Suprapubic skin (tissue), 4 donors: ENCODE measurements around the gene CCNI. TPM values are rescaled to one million over a fixed set of nuclear protein-coding genes. Genes with fewer than 3 reads are reported as not detected.
"Not testable (repeated sequence)": the region's sequence is repeated elsewhere in the genome, so short reads cannot be mapped to it uniquely, and the experiment has no call there.

Experiments used
- DNase-seq, 2 donors: peaks; one replicate each; pipeline ENCODE4 v3.0.0-alpha.2; 2019; ENCODE audit warnings: low spot score in 2 of 2
- H3K27ac ChIP-seq: fragments of 200-600 bp; sonication (generic); one replicate; pipeline ENCODE4 v1.5.1; 2019
- H3K27me3 ChIP-seq: fragments of 200-600 bp; sonication (generic); one replicate; pipeline ENCODE4 v1.5.1; 2019
- H3K36me3 ChIP-seq: fragments of 200-600 bp; sonication (generic); one replicate; pipeline ENCODE4 v1.5.1; 2019
- H3K4me1 ChIP-seq: fragments of 200-600 bp; sonication (generic); one replicate; pipeline ENCODE4 v1.5.1; 2019
- H3K4me3 ChIP-seq: fragments of 200-600 bp; sonication (generic); one replicate; pipeline ENCODE4 v1.5.1; 2019; ENCODE audit warnings: mild to moderate bottlenecking
- H3K9me3 ChIP-seq: fragments of 200-600 bp; sonication (generic); one replicate; pipeline ENCODE4 v1.5.1; 2019
- CTCF ChIP-seq, 2 donors: fragments of 200-600 bp in 1 of 2; fragments of 450-650 bp in 1 of 2; sonication (generic) in 1 of 2; IDR thresholded peaks; one replicate each; pipeline ENCODE4 v1.5.1; 2016 to 2019; ENCODE audit warnings: antibody characterized with exemption in 2 of 2, mild to moderate bottlenecking in 1 of 2, moderate library complexity in 1 of 2
- EP300 ChIP-seq: sonication (generic); formaldehyde crosslinking; IDR thresholded peaks from one replicate; pipeline ENCODE4 v1.6.1; 2017; ENCODE audit warnings: antibody characterized with exemption
- POLR2A ChIP-seq, 2 donors: fragments of 450-650 bp; IDR thresholded peaks; one replicate each; pipeline ENCODE4 v1.6.1; 2017; ENCODE audit warnings: antibody characterized with exemption in 2 of 2, mild to moderate bottlenecking in 2 of 2, moderate library complexity in 2 of 2
- POLR2AphosphoS5 ChIP-seq, 3 donors: sonication (generic); formaldehyde crosslinking; IDR thresholded peaks; one replicate each; pipeline ENCODE4 v1.6.1; 2017; ENCODE audit warnings: antibody characterized with exemption in 3 of 3
- WGBS: methylation state at CpG from one replicate; pipeline ENCODE4 v1.1.5; 2018; 5-methylcytosine and 5-hydroxymethylcytosine counted together
- total RNA-seq, 4 donors: library from RNA; depleted of rRNA; stranded (reverse); fragments of >200 nt; gene quantifications; one replicate each; pipeline ENCODE4 v1.1.0, GENCODE V29; 2016

Gene CCNI
- total RNA-seq, 4 donors from 2014 or later = 166 to 256 (median 207) TPM

DNA sequence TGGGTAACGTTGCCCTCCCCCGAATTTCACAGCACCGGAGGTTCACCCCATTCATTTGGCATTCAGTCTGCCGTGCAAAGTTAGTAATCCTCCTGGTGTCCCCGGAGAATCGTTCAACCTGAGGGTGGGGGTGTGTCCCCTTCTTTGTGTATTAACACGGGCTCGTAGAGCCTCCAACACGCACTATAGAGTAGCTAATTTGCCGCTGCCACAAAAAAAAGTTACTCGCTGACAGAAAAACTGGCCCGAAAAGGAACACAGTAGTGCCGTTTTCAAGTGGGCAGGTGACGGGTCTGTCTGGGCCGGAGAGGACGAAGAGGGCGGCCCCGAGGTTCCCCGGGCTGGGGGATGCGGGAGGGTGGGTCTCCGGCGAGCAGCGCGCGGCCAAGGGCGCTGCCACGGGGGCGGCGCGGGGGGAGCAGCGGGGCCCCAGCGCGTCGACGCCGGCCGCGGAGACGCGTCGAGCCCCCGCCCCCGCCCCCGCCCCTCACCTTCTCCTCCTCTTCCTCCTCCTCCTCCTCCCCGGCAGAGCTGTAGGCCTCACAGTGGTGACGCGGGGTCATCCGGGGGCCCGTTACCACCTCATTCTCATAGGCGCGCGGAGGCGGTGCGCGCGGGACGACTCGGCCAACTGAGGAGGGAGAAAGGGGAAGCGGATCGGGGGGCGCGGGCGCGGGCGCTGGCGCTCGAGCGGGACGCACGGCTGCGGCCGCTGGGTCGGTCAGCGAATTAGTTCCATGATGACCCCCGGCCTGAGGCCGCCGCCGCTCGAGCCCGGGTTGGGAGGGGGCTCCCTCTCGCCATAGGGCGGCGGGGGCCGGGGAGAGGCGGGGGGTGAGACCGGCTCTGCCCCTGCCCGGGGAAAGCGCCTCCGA lies 571 bp downstream of the CCNI start:
- TF ChIP-seq EP300 = no peak
- TF ChIP-seq POLR2AphosphoS5 (IDR thresholded peaks at IDR 0.05) = peak in 1 of 3 donors; percentile 16
- peak in 1 of 2 donors; percentile 57 for TF ChIP-seq POLR2A (IDR thresholded peaks at IDR 0.05)
- Histone ChIP-seq H3K4me1 (peaks cover 54% of the 10 kb centered on the region), H3K27me3 (no peaks in the 10 kb centered on the region), H3K4me3 (peak overlapping the region; percentile 78), H3K36me3 (no peaks in the 10 kb centered on the region), H3K27ac (peak overlapping the region; percentile 98), H3K9me3 (no peaks in the 10 kb centered on the region)
- 0% methylated on average over 17 of the region's 89 CpGs for WGBS
- peak; percentile 87 to 88 for DNase-seq

- H3K9me3 ChIP-seq = no peaks in the 10 kb centered on the region
- WGBS = 2% methylated on average over 6 of the region's 6 CpGs
These were observed 1.4 kb downstream of the CCNI start for GRCh38 chr4:77074381-77074831.

DNA sequence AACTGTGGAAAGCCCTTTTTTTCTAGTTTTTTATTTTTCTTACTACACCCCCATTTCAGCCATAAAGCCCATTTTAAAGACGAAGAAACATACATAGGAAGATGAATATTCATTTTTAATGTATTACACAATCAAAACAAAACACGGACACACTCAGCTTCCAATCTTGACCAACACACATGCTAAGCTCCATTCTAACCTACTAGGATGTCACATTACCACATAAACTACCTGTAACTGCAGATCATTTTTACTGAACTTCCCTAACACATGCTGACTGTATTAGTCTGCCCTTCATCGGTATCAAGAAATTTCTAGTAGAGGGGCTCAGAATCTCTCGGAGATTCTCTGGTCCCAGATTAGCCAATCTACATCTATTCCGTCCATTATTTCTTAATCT lies 1.8 kb downstream of the CCNI start:
- TF ChIP-seq CTCF (IDR thresholded peaks at IDR 0.05) = no peak
- no peak for TF ChIP-seq EP300
- no peak for TF ChIP-seq POLR2A (IDR thresholded peaks at IDR 0.05)
- no peak for TF ChIP-seq POLR2AphosphoS5 (IDR thresholded peaks at IDR 0.05)
- 5% methylated on average over 5 of the region's 5 CpGs for WGBS
- Histone ChIP-seq H3K27ac (peak overlapping the region; percentile 98), H3K27me3 (no peaks in the 10 kb centered on the region), H3K9me3 (no peaks in the 10 kb centered on the region), H3K4me1 (peaks cover 51% of the 10 kb centered on the region), H3K36me3 (no peaks in the 10 kb centered on the region), H3K4me3 (peak overlapping the region; percentile 78)
- no peak for DNase-seq

More at GRCh38 chr4:77074381-77074831, 1.4 kb downstream of the CCNI start:
- Histone ChIP-seq H3K27ac (peak overlapping the region; percentile 98), H3K4me3 (peak overlapping the region; percentile 78), H3K4me1 (peaks cover 54% of the 10 kb centered on the region), H3K36me3 (no peaks in the 10 kb centered on the region), H3K27me3 (no peaks in the 10 kb centered on the region)
- TF ChIP-seq POLR2A (IDR thresholded peaks at IDR 0.05) = no peak
- no peak for TF ChIP-seq CTCF (IDR thresholded peaks at IDR 0.05)
- no peak for TF ChIP-seq POLR2AphosphoS5 (IDR thresholded peaks at IDR 0.05)
- no peak for TF ChIP-seq EP300
- no peak for DNase-seq

- H3K27me3 ChIP-seq = no peaks in the 10 kb centered on the region
- H3K27ac ChIP-seq = peak overlapping the region; percentile 98
- 2% methylated on average over 3 of the region's 3 CpGs for WGBS
- H3K4me3 ChIP-seq = peak overlapping the region; percentile 78
- no peaks in the 10 kb centered on the region for H3K9me3 ChIP-seq
- DNase-seq = no peak
- no peaks in the 10 kb centered on the region for H3K36me3 ChIP-seq
- peaks cover 56% of the 10 kb centered on the region for H3K4me1 ChIP-seq
- TF ChIP-seq POLR2AphosphoS5 (IDR thresholded peaks at IDR 0.05) = no peak
- TF ChIP-seq CTCF (IDR thresholded peaks at IDR 0.05) = no peak
- TF ChIP-seq EP300 = no peak
- no peak for TF ChIP-seq POLR2A (IDR thresholded peaks at IDR 0.05)
These were observed 2.5 kb downstream of the CCNI start for GRCh38 chr4:77073106-77073809.

- no peak for TF ChIP-seq CTCF (IDR thresholded peaks at IDR 0.05)
- TF ChIP-seq EP300 = no peak
- no peak for TF ChIP-seq POLR2AphosphoS5 (IDR thresholded peaks at IDR 0.05)
- no peak for TF ChIP-seq POLR2A (IDR thresholded peaks at IDR 0.05)
- Histone ChIP-seq H3K4me1 (peaks cover 50% of the 10 kb centered on the region), H3K4me3 (no peak overlapping the region), H3K27ac (no peak overlapping the region), H3K36me3 (no peaks in the 10 kb centered on the region), H3K27me3 (no peaks in the 10 kb centered on the region), H3K9me3 (no peaks in the 10 kb centered on the region)
- WGBS = 48% methylated on average over 5 of the region's 5 CpGs
- DNase-seq = no peak
These were observed 3.5 kb downstream of the CCNI start for GRCh38 chr4:77072195-77072753.

GRCh38 chr4:77069514-77069913 lies 6.3 kb downstream of the CCNI start:
- H3K4me3 ChIP-seq, H3K9me3 ChIP-seq, H3K27me3 ChIP-seq, H3K27ac ChIP-seq, DNase-seq: not testable (repeated sequence)
- H3K36me3 ChIP-seq = peaks cover 17% of the 10 kb centered on the region
- H3K4me1 ChIP-seq = peaks cover 40% of the 10 kb centered on the region
- 70% methylated on average over 3 of the region's 3 CpGs for WGBS
